IMR-90 (cell line): ENCODE measurements around the gene VSIR.

Experiments used
- CEBPB ChIP-seq: IDR thresholded peaks from 2 replicates; pipeline ENCODE4 v1.6.1; 2012; ENCODE audit warnings: low read depth, low read length, improper control_type of control experiment
- CHD1 ChIP-seq: IDR thresholded peaks from 2 replicates; pipeline ENCODE4 v1.6.1; 2012; ENCODE audit warnings: low read depth, low read length, improper control_type of control experiment
- CTCF ChIP-seq: conservative IDR thresholded peaks from 2 replicates; pipeline ENCODE4 v1.5.1; 2012; ENCODE audit warnings: mild to moderate bottlenecking, low read depth, low read length, improper control_type of control experiment
- ELK1 ChIP-seq: fragments of 150-350 bp; IDR thresholded peaks from 2 replicates; pipeline ENCODE4 v1.6.1; 2016; ENCODE audit warnings: low read depth, mild to moderate bottlenecking, low read length, moderate library complexity, borderline replicate concordance
- FOS ChIP-seq: fragments of 150-350 bp; IDR thresholded peaks from 2 replicates; pipeline ENCODE4 v1.6.1; 2016; ENCODE audit warnings: low read depth, low read length
- MAFK ChIP-seq: IDR thresholded peaks from 2 replicates; pipeline ENCODE4 v1.6.1; 2012; ENCODE audit warnings: low read depth, low read length, improper control_type of control experiment
- MAZ ChIP-seq: IDR thresholded peaks from 2 replicates; pipeline ENCODE4 v1.6.1; 2012; ENCODE audit warnings: low read depth, mild to moderate bottlenecking, low read length, improper control_type of control experiment, moderate library complexity, borderline replicate concordance
- NFE2L2 ChIP-seq: fragments of 150-350 bp; IDR thresholded peaks from 2 replicates; pipeline ENCODE4 v1.6.1; 2016; ENCODE audit warnings: low read depth, mild to moderate bottlenecking, low read length
- POLR2A ChIP-seq: IDR thresholded peaks from 2 replicates; pipeline ENCODE4 v1.6.1; 2012; ENCODE audit warnings: mild to moderate bottlenecking, low read depth, low read length
- RAD21 ChIP-seq: IDR thresholded peaks from 2 replicates; pipeline ENCODE4 v1.6.1; 2012; ENCODE audit warnings: low read length, improper control_type of control experiment
- RCOR1 ChIP-seq: IDR thresholded peaks from 2 replicates; pipeline ENCODE4 v1.6.1; 2012; ENCODE audit warnings: mild to moderate bottlenecking, low read length, improper control_type of control experiment; ENCODE audit not compliant: insufficient replicate concordance
- RFX5 ChIP-seq: IDR thresholded peaks from 2 replicates; pipeline ENCODE4 v1.8.0; 2012; ENCODE audit warnings: low read depth, mild to moderate bottlenecking, low read length, moderate library complexity
- SMC3 ChIP-seq: fragments of 150-350 bp; IDR thresholded peaks from 2 replicates; pipeline ENCODE4 v1.6.1; 2016; ENCODE audit warnings: low read depth, mild to moderate bottlenecking, antibody characterized with exemption, low read length, moderate library complexity
- USF2 ChIP-seq: fragments of 150-350 bp; IDR thresholded peaks from 2 replicates; pipeline ENCODE4 v1.6.1; 2017; ENCODE audit warnings: mild to moderate bottlenecking, antibody characterized with exemption, low read length, low read depth

GRCh38 chr10:71809628-71810027 lies 36.3 kb upstream of the VSIR start:
- TF ChIP-seq CTCF (no peak), POLR2A (no peak), MAFK (no peak), CEBPB (no peak), USF2 (no peak), RFX5 (no peak), SMC3 (no peak), MAZ (no peak), FOS (no peak), NFE2L2 (no peak), ELK1 (no peak), RCOR1 (no peak), RAD21 (no peak), CHD1 (no peak)
